ENCODE results near the gene ARHGEF37.
"Not testable (repeated sequence)": the region's sequence is repeated elsewhere in the genome, so short reads cannot be mapped to it uniquely, and the experiment has no call there.

Gene ARHGEF37

DNA sequence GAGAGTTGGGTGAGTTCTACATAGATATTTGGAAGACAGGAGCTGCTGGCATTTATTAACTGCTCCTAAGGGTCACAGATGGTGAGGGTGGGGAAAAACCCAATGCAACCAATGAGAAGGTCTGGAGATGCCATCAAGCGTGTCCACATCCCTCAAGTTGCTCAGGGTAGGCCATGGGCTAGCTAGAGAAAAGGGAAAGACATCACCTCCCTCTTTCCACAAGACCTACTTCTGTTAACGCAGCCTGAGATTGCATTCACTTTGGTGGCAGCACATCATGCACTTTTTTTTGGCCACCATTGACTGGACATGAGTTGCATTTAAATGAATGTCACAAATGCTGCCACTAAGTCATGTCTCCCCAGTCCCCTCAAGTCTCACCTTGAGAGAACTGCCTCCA, 71.4 kb downstream of the ARHGEF37 start:
- DNase-seq, result no peak

- DNase-seq, result no peak
Observed at GRCh38 chr5:149654231-149654630, 72.9 kb downstream of the ARHGEF37 start.

DNA sequence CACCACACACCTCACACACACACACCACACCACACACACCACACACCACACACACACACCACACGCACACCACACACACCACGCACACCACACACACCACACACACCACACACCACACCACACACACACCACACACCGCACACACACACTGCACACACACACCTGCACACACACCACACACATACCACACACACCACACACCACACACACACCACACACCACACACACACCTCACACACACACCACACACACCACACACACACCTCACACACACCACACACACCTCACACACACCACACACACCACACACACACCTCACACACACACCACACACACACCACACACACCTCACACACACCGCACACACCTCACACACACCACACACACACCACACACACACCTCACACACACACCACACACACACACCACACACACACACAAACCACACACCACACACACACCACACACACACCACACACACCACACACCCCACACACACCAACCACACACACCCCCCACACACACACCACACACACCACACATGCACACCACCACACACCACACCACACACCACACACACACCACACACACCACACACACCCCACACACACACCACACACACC, 73.7 kb downstream of the ARHGEF37 start:
- DNase-seq, result no peak

DNA sequence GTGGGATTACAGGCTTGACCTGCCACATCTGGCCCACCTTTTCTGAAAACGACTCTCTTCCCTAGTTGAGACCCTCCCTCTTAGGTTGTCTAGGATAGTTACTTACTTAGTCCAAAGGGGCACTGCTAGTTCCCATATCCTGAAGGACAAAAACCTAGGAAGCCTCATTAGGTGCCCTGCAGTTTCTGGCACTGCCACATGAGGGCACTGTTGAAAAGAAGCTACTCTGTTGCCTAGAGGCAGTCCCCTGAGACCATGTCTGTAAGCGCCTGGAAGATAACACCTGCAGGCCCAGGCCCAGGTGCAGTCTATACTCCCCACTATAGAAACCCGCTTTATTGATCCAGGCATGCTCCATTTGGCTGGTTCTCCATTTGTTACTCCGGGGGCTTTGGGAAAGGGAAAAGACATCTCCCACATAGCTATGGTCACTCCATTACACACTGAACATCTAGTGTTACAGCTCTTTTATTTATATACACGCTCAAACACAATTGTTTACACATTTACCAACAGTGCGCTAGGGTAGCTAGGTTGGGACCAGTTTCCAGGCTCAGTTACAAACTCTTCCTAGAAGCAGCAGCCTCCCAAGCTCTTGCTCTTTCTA, 75.4 kb downstream of the ARHGEF37 start:
- DNase-seq, result peak; percentile 43

DNA sequence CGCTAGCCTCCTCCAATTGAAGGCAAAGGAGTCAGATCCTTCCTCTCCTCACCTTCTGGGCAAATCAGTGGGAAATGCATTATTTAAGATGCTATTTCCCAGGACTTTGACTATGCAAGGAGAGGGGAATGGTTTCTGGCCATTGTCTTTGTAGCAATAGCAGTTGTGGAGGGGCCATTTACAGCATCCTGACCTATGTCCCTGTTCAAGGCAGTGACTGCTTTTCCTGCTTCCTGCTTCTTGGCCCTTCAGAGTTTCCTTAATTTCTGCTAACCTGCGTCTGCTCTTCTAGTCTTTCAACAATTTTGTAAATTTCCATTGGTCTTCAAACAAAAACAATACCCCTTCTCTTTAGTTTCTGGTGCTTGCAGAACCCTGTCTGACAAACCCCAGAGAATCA, 76.0 kb downstream of the ARHGEF37 start:
- no peak for DNase-seq

DNA sequence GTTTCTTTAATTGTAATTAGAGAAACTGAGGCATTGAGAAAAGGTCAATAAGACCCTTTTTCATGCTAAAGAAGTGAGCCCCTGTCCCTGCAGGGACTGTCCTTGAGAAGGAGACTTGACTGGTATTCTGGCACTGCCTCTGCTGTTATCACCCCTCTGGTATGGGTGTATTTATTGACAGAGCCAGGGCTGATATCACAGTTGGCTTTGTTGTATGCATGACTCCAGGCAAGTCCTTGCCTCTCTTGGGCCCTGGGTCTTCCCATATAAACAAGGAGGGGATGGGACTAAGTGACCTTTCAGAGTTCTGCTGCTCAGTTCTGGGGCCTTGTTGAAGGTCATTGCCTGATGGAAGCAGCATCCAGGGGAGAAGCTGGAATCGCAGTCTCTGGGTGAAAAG, 77.0 kb downstream of the ARHGEF37 start:
- DNase-seq, result no peak

GRCh38 chr5:149664083-149664482, 82.8 kb downstream of the ARHGEF37 start:
- no peak for DNase-seq

- no peak for DNase-seq
Observed at GRCh38 chr5:149664666-149665415, 83.5 kb downstream of the ARHGEF37 start.

- DNase-seq, result no peak
Observed at GRCh38 chr5:149665416-149666175, 84.3 kb downstream of the ARHGEF37 start.

DNA sequence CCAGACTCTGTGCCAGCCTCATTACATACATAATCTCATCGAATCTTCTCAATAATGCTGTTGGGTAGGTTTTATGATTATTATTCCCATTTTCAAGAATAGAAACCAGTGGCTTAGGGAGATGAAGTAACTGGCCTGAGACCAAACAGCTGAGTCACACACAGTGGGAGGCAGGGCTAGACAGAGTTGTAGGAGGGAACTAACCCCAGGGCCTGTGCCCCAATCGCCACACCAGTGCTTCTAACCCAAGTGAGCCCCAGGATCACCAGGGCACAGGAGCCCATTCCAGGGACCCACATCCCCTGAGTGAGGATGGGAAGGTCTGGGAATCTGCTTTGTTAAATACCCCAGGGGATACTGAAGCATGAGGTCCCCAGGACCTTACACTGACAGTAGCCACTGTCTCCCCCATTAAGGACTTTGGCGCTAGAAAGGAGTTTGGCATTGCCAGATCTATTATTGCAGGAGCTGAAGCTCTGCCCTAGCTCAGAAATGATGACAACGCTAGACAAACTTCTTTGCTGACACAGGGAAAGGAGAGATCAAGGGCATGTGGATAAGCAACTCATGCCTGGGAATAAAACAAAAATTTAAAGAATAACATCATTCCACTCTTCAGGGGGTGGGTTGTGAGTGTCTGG, 85.0 kb downstream of the ARHGEF37 start:
- DNase-seq, result no peak

GRCh38 chr5:149667084-149667828, 86.0 kb downstream of the ARHGEF37 start:
- DNase-seq, result peak; percentile 46

DNA sequence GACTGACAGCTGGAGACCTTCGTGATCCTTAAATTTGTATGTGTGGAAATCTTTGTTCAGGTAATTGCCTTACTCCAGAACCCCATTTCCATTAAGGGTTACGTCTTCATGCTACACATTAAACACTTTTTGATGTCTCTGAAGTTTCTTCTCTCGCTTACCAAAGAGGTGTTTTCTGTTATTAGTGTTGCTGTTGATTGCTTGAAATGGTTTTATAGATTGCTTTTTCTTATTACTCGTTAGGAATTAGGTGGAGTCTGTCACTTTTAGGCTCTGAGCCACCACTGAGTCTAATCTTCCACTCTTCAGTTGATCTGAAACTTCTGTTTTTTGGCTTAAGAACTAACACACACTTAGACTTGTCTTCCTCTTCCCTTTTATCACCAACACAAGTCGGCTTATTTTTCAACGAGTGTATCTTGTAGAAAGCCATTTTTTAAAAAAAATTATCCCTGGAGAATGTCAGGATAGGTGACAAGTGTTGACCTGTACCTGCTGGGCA, 86.6 kb downstream of the ARHGEF37 start:
- DNase-seq, result no peak

DNA sequence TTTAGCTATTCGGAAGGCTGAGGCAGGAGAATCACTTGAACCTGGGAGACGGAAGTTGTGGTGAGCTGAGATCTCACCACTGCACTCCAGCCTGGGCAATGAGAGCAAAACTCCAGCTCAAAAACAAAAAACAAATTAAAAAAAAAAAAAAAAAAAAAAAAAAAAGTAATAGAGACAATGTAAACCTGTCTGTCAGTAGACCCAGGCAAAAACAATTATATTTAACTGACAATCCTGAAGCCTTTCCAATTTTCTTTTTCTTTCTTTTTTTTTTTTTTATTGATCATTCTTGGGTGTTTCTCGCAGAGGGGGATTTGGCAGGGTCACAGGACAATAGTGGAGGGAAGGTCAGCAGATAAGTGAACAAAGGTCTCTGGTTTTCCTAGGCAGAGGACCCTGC, 88.0 kb downstream of the ARHGEF37 start:
- DNase-seq, result not testable (repeated sequence)

GRCh38 chr5:149671544-149671943, 90.2 kb downstream of the ARHGEF37 start:
- DNase-seq, result no peak

DNA sequence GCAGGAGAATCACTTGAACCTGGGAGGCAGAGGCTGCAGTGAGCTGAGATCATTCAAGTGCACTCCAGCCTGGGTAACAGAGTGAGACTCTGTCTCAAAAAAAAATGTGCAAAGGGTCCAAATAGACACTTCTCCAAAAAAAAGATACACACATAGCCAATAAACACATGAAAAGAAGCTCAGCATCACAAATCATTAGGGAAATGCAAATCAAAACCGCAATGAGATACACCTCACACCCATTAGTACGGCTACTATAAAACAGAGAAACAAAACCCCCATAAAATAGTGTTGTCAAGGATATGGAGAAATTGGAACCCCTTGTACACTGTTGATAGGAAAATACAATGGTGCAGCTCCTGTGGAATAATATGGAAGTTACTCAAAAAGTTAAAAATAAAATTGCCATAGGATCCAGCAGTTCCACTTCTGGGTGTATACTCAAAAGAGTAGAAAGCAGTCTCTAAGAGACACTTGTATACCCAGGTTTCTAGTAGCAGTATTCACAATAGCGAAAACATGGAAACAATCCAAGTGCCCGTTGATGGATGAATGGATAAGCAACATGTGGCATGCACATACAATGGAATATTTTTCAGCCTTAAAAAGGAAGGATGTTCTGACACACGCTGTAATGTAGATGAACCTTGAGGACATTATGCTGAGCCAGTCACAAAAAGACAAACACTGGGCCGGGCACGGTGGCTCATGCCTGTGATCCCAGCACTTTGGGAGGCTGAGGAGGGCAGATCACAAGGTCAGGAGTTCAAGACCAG, 91.6 kb downstream of the ARHGEF37 start:
- no peak for DNase-seq

GRCh38 chr5:149674686-149675085, 93.4 kb downstream of the ARHGEF37 start:
- no peak for DNase-seq

- no peak for DNase-seq
Observed at GRCh38 chr5:149675610-149676201, 94.4 kb downstream of the ARHGEF37 start.

DNA sequence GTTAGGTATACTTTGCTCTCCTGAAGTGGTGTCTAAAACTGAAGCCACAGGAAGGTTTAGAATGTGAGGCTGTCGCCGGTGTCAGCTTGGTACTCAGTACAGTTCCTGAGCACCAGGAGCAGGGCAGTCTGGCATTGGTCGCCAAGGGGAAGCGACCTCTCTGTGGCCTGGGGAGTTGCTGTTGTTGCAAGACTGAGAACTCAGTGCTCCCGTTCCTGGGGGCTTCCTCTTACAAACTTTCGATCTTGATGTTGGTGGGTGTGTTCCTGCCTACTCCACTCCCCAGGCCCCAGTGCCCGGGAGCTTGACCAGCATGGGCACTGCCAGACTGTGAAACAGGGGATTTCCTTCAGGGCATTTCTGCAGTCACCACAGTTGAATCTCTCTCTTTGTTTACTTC, 96.4 kb downstream of the ARHGEF37 start:
- no peak for DNase-seq

GRCh38 chr5:149679876-149680809, 98.8 kb downstream of the ARHGEF37 start:
- DNase-seq, result no peak

- no peak for DNase-seq
Observed at GRCh38 chr5:149680810-149681221, 99.5 kb downstream of the ARHGEF37 start.
